ENCODE measurements around the gene HS6ST3. TPM values are rescaled to one million over a fixed set of nuclear protein-coding genes. Genes with fewer than 3 reads are reported as not detected.
"Not testable (repeated sequence)": the region's sequence is repeated elsewhere in the genome, so short reads cannot be mapped to it uniquely, and the experiment has no call there.

The HS6ST3 gene
- polyA plus RNA-seq, 2 donors = 0.12 to 0.25 TPM

DNA sequence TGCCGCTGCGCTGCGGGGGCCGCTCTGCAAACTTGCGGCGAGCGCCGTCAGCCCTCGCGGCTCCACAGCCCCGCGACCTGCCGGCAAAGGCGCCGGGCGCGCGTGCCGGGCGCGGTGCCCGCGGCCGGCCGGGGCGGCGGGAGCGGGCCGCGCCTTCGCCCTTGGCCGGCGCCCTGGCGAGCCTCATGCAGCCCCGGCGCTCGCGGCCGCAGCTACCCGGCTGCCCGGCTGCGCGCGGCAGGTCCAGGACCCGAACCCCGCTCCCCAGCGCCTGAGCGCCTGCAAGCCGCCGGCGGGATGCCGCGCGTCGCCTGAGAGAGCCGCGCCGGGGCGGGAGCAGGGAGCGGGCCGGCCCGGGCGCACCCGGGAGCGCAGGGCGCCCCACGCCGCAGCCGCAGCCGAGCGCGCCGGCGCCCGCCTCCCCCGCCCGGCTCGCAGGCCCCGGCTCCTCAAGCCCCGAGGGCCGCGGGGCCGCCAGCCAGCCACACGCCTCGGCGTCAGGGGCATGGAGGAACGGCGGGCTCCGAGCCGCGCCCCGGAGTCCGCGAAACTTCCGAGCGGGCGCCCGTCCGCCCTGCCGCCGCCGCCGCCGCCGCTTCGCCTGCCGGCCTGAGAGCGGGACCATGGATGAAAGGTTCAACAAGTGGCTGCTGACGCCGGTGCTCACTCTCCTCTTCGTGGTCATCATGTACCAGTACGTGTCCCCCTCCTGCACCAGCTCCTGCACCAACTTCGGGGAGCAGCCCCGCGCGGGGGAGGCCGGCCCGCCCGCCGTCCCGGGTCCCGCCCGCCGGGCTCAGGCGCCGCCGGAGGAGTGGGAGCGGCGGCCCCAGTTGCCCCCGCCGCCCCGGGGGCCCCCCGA is 564 bp downstream of the HS6ST3 start:
- H3K9me3 ChIP-seq (ENCODE audit: control insufficient read depth in 2 of 2, insufficient read depth in 1 of 2, low read depth in 1 of 2, low read length in 1 of 2) = no peaks in the 10 kb centered on the region
- H3K36me3 ChIP-seq (ENCODE audit: control insufficient read depth in 2 of 2, insufficient read depth in 2 of 2, low read length in 1 of 2) = no peaks in the 10 kb centered on the region
- peaks cover 0 to 13% of the 10 kb centered on the region in 2 donors for H3K27me3 ChIP-seq (ENCODE audit: control insufficient read depth in 1 of 2, insufficient read depth in 2 of 2, low read length in 2 of 2)
- H3K4me1 ChIP-seq (ENCODE audit: control insufficient read depth in 2 of 2, insufficient read depth in 2 of 2, low read length in 1 of 2) = peaks cover 0 to 6% of the 10 kb centered on the region in 2 donors
- H3K4me3 ChIP-seq (ENCODE audit: low read depth in 1 of 2, low read length in 2 of 2) = peak overlapping the region; percentile 35 to 66
- WGBS, 2 donors = 0 to 1% methylated on average over 61 to 133 of the region's 133 CpGs
- H3K27ac ChIP-seq (ENCODE audit: low read depth in 2 of 2, low read length in 1 of 2) = no peak overlapping the region

DNA sequence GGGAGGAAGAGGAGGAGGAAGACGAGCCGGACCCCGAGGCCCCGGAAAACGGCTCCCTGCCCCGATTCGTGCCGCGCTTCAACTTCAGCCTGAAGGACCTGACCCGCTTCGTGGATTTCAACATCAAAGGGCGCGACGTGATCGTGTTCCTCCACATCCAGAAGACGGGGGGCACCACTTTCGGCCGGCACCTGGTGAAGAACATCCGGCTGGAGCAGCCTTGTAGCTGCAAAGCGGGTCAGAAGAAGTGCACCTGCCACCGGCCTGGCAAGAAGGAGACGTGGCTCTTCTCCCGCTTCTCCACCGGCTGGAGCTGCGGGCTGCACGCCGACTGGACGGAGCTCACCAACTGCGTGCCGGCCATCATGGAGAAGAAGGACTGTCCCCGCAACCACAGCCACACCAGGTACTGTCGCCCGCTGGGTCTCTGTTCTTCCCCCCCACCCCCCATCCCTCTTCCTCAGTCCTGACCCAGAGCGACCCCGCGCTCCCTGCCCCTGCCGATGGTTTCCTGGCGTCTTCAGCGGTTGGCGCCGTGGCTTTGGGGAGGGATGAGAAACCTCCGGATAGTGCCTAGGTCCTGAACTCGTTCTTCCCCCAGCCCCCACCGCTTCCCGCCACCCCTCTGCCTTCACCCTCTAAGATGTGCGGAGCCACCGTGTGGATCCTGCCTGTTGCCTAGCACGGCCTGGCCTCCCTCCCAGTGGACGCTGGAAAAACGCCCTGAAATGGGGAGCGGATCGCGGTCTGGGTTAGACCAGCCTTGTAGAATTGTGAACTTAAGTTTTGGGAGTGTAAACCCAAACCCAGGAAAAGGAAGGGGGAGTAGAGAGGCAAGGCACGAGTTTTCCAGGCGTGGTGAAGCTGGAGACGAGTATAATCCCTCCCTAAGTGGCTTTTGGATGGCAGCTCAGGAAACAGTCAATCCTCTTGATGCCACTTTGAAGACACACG is 1.5 kb downstream of the HS6ST3 start:
- peaks cover 0 to 13% of the 10 kb centered on the region in 2 donors for H3K27me3 ChIP-seq (ENCODE audit: control insufficient read depth in 1 of 2, insufficient read depth in 2 of 2, low read length in 2 of 2)
- H3K27ac ChIP-seq (ENCODE audit: low read depth in 2 of 2, low read length in 1 of 2) = peak overlapping the region in 1 of 2 donors; percentile 25
- no peaks in the 10 kb centered on the region for H3K9me3 ChIP-seq (ENCODE audit: control insufficient read depth in 2 of 2, insufficient read depth in 1 of 2, low read depth in 1 of 2, low read length in 1 of 2)
- H3K4me3 ChIP-seq (ENCODE audit: low read depth in 1 of 2, low read length in 2 of 2) = peak overlapping the region in 1 of 2 donors; percentile 66
- WGBS, 2 donors = 3 to 4% methylated on average over 55 to 57 of the region's 57 CpGs
- H3K36me3 ChIP-seq (ENCODE audit: control insufficient read depth in 2 of 2, insufficient read depth in 2 of 2, low read length in 1 of 2) = no peaks in the 10 kb centered on the region
- peaks cover 0 to 6% of the 10 kb centered on the region in 2 donors for H3K4me1 ChIP-seq (ENCODE audit: control insufficient read depth in 2 of 2, insufficient read depth in 2 of 2, low read length in 1 of 2)

DNA sequence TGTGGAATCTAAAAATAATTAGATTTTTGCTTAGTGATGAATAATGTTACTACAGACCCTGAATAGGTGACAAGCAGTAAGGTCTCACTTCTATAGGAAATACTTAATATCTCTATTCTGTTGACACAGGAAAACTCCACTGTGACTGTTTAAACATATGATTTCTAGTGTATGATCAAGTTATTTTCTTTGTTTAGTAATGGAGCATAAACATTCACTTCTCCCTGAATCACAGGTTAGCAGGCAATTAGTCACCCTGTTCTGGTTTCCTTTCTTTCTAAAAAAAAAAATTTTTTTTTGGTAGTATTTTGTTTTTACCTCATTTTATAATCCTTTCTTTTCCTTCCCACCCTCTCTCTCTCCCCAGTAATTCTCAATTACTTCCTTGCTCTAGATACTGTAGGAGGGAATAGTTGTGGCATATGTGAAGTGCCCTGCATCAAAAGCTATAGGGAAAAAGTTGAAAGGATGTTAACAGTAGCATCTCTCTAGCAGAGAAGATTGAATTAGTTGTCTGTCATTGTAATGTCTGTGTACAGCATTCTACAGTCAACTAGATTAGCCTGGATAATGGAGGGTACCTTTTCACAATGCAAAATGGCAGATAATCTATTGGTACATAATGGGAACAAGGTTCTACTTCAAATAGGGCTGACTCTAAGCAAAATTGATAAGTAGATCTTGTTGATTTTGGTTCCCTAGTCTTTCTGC is 3.5 kb downstream of the HS6ST3 start:
- no peak overlapping the region for H3K4me3 ChIP-seq (ENCODE audit: low read depth in 1 of 2, low read length in 2 of 2)
- peaks cover 0 to 6% of the 10 kb centered on the region in 2 donors for H3K4me1 ChIP-seq (ENCODE audit: control insufficient read depth in 2 of 2, insufficient read depth in 2 of 2, low read length in 1 of 2)
- H3K36me3 ChIP-seq (ENCODE audit: control insufficient read depth in 2 of 2, insufficient read depth in 2 of 2, low read length in 1 of 2) = no peaks in the 10 kb centered on the region
- peaks cover 0 to 13% of the 10 kb centered on the region in 2 donors for H3K27me3 ChIP-seq (ENCODE audit: control insufficient read depth in 1 of 2, insufficient read depth in 2 of 2, low read length in 2 of 2)
- no peak overlapping the region for H3K27ac ChIP-seq (ENCODE audit: low read depth in 2 of 2, low read length in 1 of 2)
- no peaks in the 10 kb centered on the region for H3K9me3 ChIP-seq (ENCODE audit: control insufficient read depth in 2 of 2, insufficient read depth in 1 of 2, low read depth in 1 of 2, low read length in 1 of 2)

DNA sequence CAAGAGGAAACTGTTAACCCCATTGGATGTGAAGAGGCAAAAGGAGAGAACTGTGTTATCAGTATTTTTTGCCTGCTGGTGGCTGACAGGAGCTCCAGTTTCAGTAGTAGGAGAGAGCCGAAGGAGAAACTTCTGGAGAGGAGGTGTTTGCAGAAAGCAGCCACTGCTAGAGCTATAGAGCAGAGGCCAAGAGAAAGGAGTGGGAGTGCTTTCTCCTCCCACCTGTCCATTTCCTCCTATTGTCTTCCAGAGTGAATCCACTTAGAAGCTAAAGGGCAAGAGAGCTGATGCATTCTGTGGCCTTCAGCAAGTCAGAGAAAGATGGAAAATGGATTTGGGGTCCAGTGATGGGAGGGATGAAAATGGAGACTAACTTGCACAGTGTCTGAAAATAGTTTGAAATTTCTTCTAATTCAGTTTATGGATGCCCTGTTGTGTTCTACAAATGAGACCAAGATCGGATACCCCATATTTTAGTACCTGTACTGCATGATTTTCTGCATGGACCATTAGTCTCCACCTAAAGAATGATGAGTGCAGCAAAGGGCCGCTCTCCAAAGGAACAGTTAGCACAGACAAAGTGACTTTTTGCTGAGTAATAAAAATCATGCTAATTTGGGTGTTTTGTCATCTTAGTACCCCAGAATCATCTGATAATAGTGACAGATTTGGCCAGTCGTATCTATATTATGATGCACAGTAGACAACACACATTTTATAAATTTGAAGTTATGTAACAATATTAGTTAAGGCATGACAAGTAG is 10.7 kb downstream of the HS6ST3 start:
- 81 to 84% methylated on average over 4 of the region's 4 CpGs for WGBS, 2 donors
- H3K4me1 ChIP-seq (ENCODE audit: control insufficient read depth in 2 of 2, insufficient read depth in 2 of 2, low read length in 1 of 2) = no peaks in the 10 kb centered on the region
- no peaks in the 10 kb centered on the region for H3K27me3 ChIP-seq (ENCODE audit: control insufficient read depth in 1 of 2, insufficient read depth in 2 of 2, low read length in 2 of 2)
- H3K36me3 ChIP-seq (ENCODE audit: control insufficient read depth in 2 of 2, insufficient read depth in 2 of 2, low read length in 1 of 2) = no peaks in the 10 kb centered on the region
- no peak overlapping the region for H3K27ac ChIP-seq (ENCODE audit: low read depth in 2 of 2, low read length in 1 of 2)
- no peaks in the 10 kb centered on the region for H3K9me3 ChIP-seq (ENCODE audit: control insufficient read depth in 2 of 2, insufficient read depth in 1 of 2, low read depth in 1 of 2, low read length in 1 of 2)
- no peak overlapping the region for H3K4me3 ChIP-seq (ENCODE audit: low read depth in 1 of 2, low read length in 2 of 2)

DNA sequence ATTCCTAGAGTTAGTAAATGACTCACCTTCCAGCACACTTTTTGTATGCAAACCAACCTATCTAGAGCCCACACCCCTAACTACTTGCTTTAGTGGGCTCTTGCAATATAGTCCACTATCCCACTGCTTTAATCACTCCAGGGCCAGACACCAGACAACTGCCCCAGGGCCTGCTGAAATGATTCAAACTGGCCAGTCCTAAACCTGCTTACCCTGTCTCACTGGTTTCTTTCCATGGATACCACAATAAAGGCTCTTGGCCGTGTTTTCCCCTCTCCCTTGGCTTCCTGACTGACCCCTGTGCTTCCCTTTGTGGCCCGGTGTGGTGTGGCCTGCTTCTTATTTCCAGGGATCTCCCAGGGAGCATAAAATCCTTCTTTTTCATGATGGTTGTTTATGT is 14.6 kb downstream of the HS6ST3 start:
- no peaks in the 10 kb centered on the region for H3K27me3 ChIP-seq (ENCODE audit: control insufficient read depth in 1 of 2, insufficient read depth in 2 of 2, low read length in 2 of 2)
- H3K27ac ChIP-seq (ENCODE audit: low read depth in 2 of 2, low read length in 1 of 2) = no peak overlapping the region
- 27 to 38% methylated on average over 2 of the region's 2 CpGs for WGBS, 2 donors
- H3K9me3 ChIP-seq (ENCODE audit: control insufficient read depth in 2 of 2, insufficient read depth in 1 of 2, low read depth in 1 of 2, low read length in 1 of 2) = no peaks in the 10 kb centered on the region
- no peaks in the 10 kb centered on the region for H3K4me1 ChIP-seq (ENCODE audit: control insufficient read depth in 2 of 2, insufficient read depth in 2 of 2, low read length in 1 of 2)
- H3K36me3 ChIP-seq (ENCODE audit: control insufficient read depth in 2 of 2, insufficient read depth in 2 of 2, low read length in 1 of 2) = no peaks in the 10 kb centered on the region
- no peak overlapping the region for H3K4me3 ChIP-seq (ENCODE audit: low read depth in 1 of 2, low read length in 2 of 2)

DNA sequence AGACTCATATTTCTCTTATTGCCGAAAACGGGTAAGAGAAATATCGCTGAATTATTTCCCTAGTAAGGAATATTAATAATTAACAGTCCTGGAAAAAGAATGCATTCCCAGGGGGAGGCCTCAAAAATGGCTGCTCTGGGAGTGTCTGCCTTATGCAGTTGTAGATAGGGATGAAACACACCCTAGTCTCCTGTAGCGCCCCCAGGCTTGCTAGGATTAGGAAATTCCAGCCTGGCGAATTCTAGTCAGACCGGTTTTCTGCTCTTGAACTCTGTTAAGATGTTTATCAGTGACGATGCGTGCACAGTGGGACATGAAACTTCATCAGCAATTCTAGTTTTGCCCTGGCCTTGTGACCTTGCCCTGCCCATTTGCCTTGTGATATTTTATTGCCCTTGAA is 18.2 kb downstream of the HS6ST3 start:
- not testable (repeated sequence) for H3K27me3 ChIP-seq (ENCODE audit: control insufficient read depth in 1 of 2, insufficient read depth in 2 of 2, low read length in 2 of 2); H3K36me3 ChIP-seq (ENCODE audit: control insufficient read depth in 2 of 2, insufficient read depth in 2 of 2, low read length in 1 of 2); H3K27ac ChIP-seq (ENCODE audit: low read depth in 2 of 2, low read length in 1 of 2); H3K4me1 ChIP-seq (ENCODE audit: control insufficient read depth in 2 of 2, insufficient read depth in 2 of 2, low read length in 1 of 2); H3K9me3 ChIP-seq (ENCODE audit: control insufficient read depth in 2 of 2, insufficient read depth in 1 of 2, low read depth in 1 of 2, low read length in 1 of 2); H3K4me3 ChIP-seq (ENCODE audit: low read depth in 1 of 2, low read length in 2 of 2)
- 81% methylated on average over 8 of the region's 8 CpGs for WGBS, 2 donors

DNA sequence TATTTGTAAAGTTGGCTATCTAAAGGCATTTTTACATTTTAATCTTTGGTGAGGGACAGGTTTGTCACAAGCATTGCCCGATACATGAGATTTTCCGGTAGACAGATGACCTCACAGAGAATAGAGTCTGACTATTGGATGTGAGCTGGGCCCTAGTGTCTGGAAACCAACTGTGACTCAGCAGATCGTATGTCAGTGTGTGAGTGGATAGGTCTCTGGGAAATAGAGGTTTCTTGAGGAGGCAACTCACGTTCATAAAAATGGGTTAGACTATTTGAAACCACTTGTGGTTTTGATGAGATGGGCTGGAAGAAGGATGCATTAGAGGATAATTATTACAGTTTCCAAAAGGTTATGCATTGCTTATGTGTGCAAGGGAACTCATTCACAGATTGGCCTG is 19.2 kb downstream of the HS6ST3 start:
- Histone ChIP-seq H3K4me1 (ENCODE audit: control insufficient read depth in 2 of 2, insufficient read depth in 2 of 2, low read length in 1 of 2) (no peaks in the 10 kb centered on the region), H3K4me3 (ENCODE audit: low read depth in 1 of 2, low read length in 2 of 2) (no peak overlapping the region), H3K27ac (ENCODE audit: low read depth in 2 of 2, low read length in 1 of 2) (no peak overlapping the region), H3K36me3 (ENCODE audit: control insufficient read depth in 2 of 2, insufficient read depth in 2 of 2, low read length in 1 of 2) (no peaks in the 10 kb centered on the region), H3K27me3 (ENCODE audit: control insufficient read depth in 1 of 2, insufficient read depth in 2 of 2, low read length in 2 of 2) (no peaks in the 10 kb centered on the region), H3K9me3 (ENCODE audit: control insufficient read depth in 2 of 2, insufficient read depth in 1 of 2, low read depth in 1 of 2, low read length in 1 of 2) (peaks cover 0 to 2% of the 10 kb centered on the region in 2 donors)
- 86 to 88% methylated on average over 4 of the region's 4 CpGs for WGBS, 2 donors

DNA sequence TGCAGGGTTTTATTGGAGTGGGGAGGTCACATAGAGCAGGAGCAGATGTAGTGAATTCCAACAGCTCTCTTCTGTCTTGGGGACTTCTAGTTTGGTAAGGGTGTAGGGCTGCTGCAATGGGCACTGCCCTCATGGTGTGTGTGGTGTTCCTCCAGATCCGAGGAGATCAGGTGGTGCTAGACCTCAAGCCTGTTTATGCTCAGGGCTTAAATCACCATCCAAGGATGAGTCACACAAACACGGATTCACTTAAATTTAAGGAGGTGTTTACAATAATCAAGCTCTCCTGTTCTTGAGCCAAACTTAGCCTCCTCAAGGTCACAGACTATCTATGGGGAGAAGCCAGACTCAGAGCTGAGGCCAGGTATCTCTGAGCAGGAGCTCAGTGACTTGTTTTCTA is 23.0 kb downstream of the HS6ST3 start:
- H3K9me3 ChIP-seq (ENCODE audit: control insufficient read depth in 2 of 2, insufficient read depth in 1 of 2, low read depth in 1 of 2, low read length in 1 of 2) = peaks cover 0 to 2% of the 10 kb centered on the region in 2 donors
- no peak overlapping the region for H3K27ac ChIP-seq (ENCODE audit: low read depth in 2 of 2, low read length in 1 of 2)
- no peaks in the 10 kb centered on the region for H3K27me3 ChIP-seq (ENCODE audit: control insufficient read depth in 1 of 2, insufficient read depth in 2 of 2, low read length in 2 of 2)
- H3K4me1 ChIP-seq (ENCODE audit: control insufficient read depth in 2 of 2, insufficient read depth in 2 of 2, low read length in 1 of 2) = no peaks in the 10 kb centered on the region
- 49 to 67% methylated on average over 2 of the region's 2 CpGs for WGBS, 2 donors
- H3K4me3 ChIP-seq (ENCODE audit: low read depth in 1 of 2, low read length in 2 of 2) = no peak overlapping the region
- H3K36me3 ChIP-seq (ENCODE audit: control insufficient read depth in 2 of 2, insufficient read depth in 2 of 2, low read length in 1 of 2) = no peaks in the 10 kb centered on the region

DNA sequence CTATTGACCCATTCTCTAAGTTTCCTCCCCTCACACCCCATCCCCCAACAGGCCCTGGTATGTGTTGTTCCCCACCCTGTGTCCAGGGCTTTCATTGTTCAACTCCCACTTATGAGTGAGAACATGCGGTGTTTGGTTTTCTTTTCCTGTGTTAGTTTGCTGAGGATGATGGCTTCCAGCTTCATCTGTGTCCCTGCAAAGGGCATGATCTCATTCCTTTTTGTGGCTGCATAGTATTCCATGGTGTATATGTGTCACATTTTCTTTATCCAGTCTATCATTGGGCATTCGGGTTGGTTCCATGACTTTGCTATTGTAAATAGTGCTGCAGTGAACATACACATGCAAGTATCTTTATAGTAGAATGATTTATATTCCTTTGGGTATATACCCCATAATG is 25.5 kb downstream of the HS6ST3 start:
- WGBS, 2 donors = 92 to 98% methylated on average over 2 of the region's 2 CpGs
- H3K36me3 ChIP-seq (ENCODE audit: control insufficient read depth in 2 of 2, insufficient read depth in 2 of 2, low read length in 1 of 2); H3K9me3 ChIP-seq (ENCODE audit: control insufficient read depth in 2 of 2, insufficient read depth in 1 of 2, low read depth in 1 of 2, low read length in 1 of 2); H3K4me1 ChIP-seq (ENCODE audit: control insufficient read depth in 2 of 2, insufficient read depth in 2 of 2, low read length in 1 of 2); H3K27me3 ChIP-seq (ENCODE audit: control insufficient read depth in 1 of 2, insufficient read depth in 2 of 2, low read length in 2 of 2); H3K27ac ChIP-seq (ENCODE audit: low read depth in 2 of 2, low read length in 1 of 2); H3K4me3 ChIP-seq (ENCODE audit: low read depth in 1 of 2, low read length in 2 of 2): not testable (repeated sequence)

All from esophagus (tissue), 2 donors.